Stimulated activated CD4-positive, alpha-beta T cell treated with anti-CD3 and anti-CD28 coated beads, Interleukin-12 subunit alpha, Interleukin-12 subunit beta, amount 100 ng/mL, for 4 hours (primary cell): ENCODE results near the gene TMCO1.
"Not testable (repeated sequence)": the region's sequence is repeated elsewhere in the genome, so short reads cannot be mapped to it uniquely, and the experiment has no call there.

Experiments
- DNase-seq: peaks from one replicate; pipeline ENCODE4 v3.0.0-alpha.2; 2020

TMCO1 gene

DNA sequence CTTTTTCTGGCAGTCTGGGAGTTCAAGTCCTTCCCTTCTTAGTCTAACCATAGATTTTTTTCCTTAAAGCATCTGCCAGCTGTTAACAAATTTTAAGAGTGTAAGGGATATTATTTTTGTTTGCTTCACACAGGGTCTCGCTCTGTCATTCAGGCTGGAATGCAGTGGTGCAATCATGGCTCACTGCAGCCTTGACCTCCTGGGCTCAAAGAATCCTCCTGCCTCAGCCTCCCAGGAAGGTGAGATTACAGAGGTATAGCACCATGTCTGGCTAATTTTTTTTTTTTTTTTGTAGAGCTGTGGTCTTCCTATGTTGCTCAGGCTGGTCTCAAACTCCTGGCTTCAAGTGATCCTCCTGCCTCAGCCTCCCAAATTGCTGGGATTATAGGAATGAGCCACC is 23.8 kb downstream of the TMCO1 start:
- not testable (repeated sequence) for DNase-seq

DNA sequence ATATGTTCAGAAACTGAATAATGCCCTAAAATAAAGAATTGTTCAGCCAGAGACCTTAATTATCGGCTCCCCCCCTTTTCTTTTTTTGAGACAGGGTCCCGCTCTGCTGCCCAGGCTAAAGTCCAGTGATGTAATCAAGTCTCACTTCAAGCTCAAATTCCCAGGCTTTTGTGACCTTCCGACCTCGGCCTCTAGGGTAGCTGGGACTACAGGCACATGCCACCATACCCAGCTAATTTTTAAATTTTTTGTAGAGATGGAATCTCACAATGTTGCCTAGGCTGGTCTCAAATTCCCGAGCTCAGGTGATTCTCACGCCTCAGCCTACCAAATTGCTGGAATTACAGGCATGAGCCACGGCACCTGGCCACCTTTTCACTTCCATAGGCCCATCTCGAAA is 26.5 kb downstream of the TMCO1 start:
- DNase-seq: no peak

DNA sequence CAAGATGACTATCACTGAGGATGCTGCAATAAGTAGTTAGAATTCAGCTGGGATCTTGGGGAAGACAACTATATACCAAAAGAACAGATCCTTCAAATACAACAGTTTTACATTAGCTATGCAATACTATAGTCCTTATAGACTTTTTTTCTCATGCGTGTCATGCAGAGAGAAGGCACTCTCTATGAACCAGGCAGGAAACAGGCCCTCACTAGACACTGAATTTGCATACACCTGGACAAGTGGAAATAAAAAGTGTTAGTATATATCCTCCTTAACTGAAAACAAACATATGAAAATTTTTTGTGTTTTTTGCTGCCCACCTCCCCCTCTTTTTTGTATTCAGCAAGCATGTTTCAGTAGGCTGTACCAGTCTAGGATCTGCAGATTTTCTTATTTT is 29.9 kb downstream of the TMCO1 start:
- DNase-seq: no peak

DNA sequence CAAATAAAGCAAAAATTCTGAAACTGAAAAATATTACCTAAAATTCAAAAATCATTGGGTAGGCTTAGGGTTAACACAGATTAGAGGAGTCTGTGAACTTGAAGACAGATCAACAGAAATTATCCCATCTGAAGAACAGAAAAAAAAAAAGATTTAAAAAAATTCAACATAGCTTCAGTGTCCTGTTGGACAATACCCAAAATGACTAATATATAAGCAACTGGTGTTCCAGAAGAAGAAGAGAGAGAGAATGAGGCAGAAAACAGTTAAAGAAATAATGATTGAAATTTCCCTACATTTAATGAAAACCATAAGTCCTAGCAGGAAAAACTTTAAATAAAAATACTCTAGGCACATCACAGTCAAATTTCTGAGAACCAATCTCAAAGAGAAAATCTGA is 31.5 kb downstream of the TMCO1 start:
- no peak for DNase-seq

GRCh38 chr1:165734906-165735305 is 33.8 kb downstream of the TMCO1 start:
- no peak for DNase-seq

- DNase-seq: no peak
Measured at GRCh38 chr1:165726841-165727240, 41.8 kb downstream of the TMCO1 start.

GRCh38 chr1:165726169-165726568 is 42.5 kb downstream of the TMCO1 start:
- no peak for DNase-seq

GRCh38 chr1:165717918-165718515 is 50.7 kb downstream of the TMCO1 start:
- no peak for DNase-seq

GRCh38 chr1:165716265-165717051 is 52.2 kb downstream of the TMCO1 start:
- not testable (repeated sequence) for DNase-seq

- no peak for DNase-seq
Measured at GRCh38 chr1:165712764-165713163, 55.9 kb downstream of the TMCO1 start.

- DNase-seq: no peak
Measured at GRCh38 chr1:165707984-165708706, 60.5 kb downstream of the TMCO1 start.

DNA sequence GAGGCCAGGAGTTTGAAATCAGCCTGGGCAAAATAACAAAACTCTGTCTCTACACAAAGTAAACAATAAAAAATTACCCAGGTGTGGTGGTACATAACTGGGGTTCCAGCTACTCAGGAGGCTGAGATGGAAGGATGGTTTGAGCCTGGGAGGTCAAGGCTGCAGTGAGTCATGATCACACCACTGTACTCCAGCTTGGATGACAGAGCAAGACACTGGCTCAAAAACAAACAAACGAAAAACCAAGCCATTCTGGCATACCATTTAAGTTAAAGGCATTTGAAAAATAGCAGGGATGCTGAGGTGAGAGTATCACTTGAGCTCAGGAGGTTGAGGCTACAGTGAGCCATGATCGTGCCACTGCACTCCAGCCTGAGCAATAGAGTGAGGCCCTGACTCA is 65.0 kb downstream of the TMCO1 start:
- DNase-seq: no peak

- DNase-seq: not testable (repeated sequence)
Measured at GRCh38 chr1:165701922-165702321, 66.7 kb downstream of the TMCO1 start.

GRCh38 chr1:165699577-165699976 is 69.1 kb downstream of the TMCO1 start:
- no peak for DNase-seq

DNA sequence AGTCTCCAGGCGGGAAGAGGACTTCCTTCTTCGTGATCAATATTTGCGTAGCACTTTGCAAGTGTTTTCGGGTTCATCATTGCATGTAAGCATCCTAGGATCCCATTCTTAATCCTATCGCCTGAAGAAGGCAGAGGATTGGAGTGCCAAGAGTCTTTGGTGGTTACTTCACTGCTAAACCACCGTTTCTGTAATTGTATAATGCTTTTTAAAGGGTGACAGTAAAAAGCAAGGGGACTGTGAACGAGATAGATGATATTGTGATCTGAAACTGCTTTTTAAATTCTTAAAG is 70.0 kb downstream of the TMCO1 start:
- DNase-seq: no peak

- DNase-seq: peak; percentile 86
Measured at GRCh38 chr1:165697881-165698760, 70.5 kb downstream of the TMCO1 start, which contains the start of gene ALDH9A1. Gene ALDH9A1 (minus strand): TSS chr1:165698562. CDS start chr1:165698558, 4 bp downstream.

- DNase-seq: no peak
Measured at GRCh38 chr1:165697491-165697880, 71.2 kb downstream of the TMCO1 start.

DNA sequence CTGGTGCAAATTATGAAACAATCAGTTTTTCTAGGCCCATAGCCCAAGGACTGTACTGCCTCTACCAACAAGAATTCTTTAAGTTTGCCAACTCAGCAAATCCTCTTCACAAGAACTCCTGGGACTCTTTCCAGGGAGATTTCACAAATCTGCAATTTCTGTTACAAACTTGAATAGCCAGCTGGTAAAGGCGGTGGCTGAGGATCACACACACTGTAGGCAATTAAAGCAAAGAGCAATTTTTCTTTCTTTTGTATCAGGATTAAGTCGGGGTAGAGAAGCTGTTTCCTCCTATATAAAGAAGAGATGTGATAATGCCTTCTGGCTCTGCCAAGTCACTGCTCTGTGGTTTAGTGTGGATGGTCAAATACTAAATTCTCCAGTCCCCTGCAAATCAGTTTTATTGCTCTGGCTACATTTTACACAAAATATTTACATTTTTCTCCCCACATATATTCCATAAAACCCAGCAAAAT is 72.0 kb downstream of the TMCO1 start:
- no peak for DNase-seq

- DNase-seq: no peak
Measured at GRCh38 chr1:165695031-165695430, 73.6 kb downstream of the TMCO1 start.

DNA sequence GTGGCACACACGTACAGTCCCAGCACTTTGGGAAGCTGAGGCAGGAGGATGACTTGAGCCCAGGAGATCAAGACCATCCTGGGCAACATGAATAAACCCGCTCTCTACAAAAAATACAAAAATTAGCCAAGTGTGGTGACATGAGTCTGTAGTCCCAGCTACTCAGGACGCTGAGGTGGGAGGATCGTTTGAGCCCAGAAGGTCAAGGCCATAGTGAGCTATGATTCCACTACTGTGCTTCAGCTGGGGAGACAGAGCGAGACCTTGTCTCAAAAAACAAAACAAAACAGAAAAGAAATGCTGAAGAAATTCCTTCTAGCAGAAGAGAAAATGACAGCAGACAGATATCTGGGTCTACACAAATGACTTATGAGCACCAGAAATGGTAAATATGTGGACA is 80.6 kb downstream of the TMCO1 start:
- no peak for DNase-seq

- DNase-seq: no peak
Measured at GRCh38 chr1:165686971-165687433, 81.7 kb downstream of the TMCO1 start.

GRCh38 chr1:165686121-165686970 is 82.3 kb downstream of the TMCO1 start:
- DNase-seq: no peak
